Fibroblast of gingiva (primary cell): Measurements from ENCODE around the gene FAM118A.
"Not testable (repeated sequence)": the region's sequence is repeated elsewhere in the genome, so short reads cannot be mapped to it uniquely, and the experiment has no call there.

Source experiments
- DNase-seq: peaks from one replicate; pipeline ENCODE4 v3.0.0-alpha.2; 2011; ENCODE audit warnings: low read depth

FAM118A gene

DNA sequence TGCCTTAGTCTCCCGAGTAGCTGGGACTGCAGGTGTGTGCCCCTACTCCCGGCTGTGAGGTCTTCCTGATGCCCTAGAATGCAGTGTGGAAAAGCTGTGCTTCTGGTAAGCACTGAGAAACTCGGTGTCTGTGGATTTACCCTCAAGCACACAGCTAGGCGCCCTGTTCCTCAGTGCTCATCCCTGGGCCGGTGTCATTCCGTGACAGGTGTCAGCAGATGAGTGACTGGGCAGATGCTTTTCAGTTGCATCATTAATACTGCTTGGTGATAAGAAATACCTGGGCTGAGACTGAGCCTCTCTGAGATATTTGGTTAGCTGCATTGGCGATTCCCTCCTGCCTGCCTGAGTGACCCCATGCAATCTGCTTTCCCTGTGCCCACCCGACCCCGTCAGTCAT, 21.8 kb downstream of the FAM118A start:
- DNase-seq: no peak

DNA sequence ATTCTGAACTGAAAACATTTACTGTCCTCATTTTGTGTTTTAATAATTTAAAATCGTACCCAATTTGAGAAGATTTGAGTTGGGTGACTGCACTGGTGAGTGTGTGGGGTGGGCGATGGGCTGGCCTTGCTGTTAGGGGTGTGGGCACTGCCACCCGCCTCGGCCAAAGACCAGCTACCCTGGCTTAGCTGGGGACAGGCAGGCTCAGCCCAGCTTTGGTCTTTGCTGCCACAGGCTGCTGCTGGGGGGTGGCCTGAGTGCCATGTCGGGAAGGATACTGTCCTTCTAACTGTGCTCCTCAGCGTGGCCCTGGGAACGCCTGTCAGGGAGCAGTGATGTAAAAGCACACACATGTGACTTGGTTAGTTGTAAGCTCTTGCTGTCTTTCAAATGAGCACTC, 22.3 kb downstream of the FAM118A start:
- DNase-seq: no peak

- DNase-seq: no peak
Measured at GRCh38 chr22:45334068-45334467, 24.3 kb downstream of the FAM118A start.

GRCh38 chr22:45334528-45334927, 24.8 kb downstream of the FAM118A start:
- DNase-seq: no peak

DNA sequence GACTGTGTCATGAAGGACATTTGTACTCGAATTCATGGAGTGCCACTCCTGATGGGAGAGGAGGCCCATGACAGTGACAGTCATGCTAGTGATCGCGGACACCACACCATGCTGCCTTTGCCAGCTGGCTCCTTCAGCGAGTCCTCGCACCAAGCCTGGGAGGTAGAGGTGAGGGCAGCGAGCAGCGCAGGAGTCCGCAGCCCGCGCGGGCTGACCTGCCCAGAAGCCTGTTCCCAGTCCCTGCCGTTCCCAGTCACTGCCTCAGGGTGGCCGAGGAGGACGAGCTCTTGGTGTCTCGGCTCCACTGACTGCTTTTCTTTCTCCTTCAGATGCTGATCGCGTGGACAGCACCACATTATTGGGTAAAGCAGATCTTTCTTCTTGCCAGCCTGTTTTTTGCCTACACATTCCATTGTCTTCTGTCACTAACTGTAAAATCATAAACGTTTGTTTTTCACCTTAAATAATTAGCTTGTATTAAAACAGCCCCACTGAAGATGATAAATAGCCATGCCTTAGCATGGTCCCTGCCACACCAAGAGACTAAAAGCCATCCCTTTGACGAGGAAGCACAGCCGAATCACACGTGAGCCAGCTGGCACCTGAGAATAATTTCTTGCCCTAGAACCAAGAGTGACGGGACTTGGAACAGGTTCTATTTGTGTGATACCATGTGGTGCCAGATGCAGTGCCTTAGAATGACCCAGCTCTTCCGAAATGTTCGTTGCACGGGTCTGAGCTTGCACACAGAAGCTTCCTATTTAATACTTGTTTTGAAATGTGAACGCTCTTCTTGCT, 25.5 kb downstream of the FAM118A start:
- DNase-seq: peak; percentile 38

GRCh38 chr22:45335854-45336522, 26.3 kb downstream of the FAM118A start:
- no peak for DNase-seq

DNA sequence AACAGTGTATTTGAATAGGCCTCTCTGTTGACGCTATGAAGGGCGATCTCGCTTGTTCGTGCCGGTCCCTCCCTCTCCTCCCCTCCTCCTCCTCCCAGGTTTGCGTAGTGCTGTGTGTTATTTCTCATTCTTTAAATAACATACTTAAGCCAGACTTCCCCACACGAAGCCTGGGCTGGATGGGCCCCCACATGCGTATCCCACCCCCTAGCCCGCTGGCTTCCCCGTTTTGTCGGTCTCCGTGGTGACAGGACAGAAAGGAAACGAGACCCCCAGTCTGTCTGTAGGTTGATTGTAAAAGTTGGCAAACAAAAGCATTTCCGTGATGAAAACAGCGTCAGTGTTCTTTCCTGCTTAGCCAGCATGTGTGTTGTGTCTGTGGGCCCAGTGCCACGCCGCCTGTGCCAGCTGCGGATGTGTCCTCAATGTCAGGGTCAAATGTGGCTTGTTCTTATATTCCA, 27.3 kb downstream of the FAM118A start:
- DNase-seq: peak; percentile 48

- no peak for DNase-seq
Measured at GRCh38 chr22:45337536-45337935, 27.8 kb downstream of the FAM118A start.

GRCh38 chr22:45338795-45339194, 29.1 kb downstream of the FAM118A start:
- no peak for DNase-seq

GRCh38 chr22:45340323-45340722, 30.6 kb downstream of the FAM118A start:
- no peak for DNase-seq

DNA sequence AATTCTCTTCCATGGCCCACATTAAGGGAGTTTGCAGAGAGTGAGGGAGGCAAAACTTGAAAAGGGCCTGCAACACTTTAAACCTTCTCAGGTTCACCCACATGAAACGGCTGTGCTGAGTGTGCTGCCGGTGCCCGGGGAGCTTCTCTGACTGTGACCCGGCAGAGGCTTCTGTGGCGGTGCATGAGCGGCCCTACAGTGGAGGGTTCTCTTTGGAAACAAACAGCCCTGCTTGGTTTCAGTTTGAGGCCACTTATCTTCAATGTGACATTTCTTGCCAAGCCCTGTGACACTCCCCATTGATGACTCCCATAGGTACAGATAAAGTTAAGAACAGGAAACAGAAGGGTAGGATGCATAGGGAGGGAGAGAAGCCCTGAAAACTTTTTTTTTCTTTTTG, 31.8 kb downstream of the FAM118A start:
- no peak for DNase-seq

DNA sequence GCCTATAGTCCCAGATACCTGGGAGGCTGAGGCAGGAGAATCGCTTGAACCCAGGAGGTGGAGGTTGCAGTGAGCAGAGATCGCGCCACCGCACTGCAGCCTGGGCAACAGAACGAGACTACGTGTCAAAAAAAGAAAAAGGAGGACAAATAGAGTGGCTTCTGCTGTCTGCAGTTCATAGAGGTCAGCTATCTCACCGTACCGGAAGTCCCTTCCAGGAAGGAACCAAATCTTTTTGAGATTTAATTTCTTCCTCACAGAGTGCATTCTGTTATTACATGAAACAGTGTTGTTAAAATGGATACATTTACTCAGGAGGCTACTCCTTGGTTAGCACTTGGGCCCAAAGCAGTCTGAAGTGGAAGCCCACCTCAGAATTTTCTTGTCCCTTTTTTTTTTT, 33.4 kb downstream of the FAM118A start:
- DNase-seq: no peak

- no peak for DNase-seq
Measured at GRCh38 chr22:45344334-45344733, 34.6 kb downstream of the FAM118A start.

DNA sequence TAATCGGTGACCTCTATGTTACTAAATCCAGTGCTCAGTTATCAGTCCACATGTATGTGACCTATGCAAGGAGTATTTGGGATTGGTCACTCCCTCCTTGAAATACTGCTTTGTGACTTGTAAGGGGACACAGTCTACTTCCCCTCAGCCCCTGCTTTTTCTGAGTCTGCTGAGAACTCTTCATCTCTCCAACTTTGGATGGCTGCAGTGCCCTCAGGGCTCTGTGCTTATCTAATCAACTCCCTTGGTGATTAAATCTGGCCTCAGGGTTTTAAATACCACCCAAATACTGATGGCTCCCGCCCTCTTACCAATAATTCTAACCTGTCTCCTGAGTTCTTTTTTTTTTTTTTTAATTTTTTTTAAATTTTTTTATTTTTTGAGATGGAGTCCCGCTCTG, 40.2 kb downstream of the FAM118A start:
- no peak for DNase-seq

DNA sequence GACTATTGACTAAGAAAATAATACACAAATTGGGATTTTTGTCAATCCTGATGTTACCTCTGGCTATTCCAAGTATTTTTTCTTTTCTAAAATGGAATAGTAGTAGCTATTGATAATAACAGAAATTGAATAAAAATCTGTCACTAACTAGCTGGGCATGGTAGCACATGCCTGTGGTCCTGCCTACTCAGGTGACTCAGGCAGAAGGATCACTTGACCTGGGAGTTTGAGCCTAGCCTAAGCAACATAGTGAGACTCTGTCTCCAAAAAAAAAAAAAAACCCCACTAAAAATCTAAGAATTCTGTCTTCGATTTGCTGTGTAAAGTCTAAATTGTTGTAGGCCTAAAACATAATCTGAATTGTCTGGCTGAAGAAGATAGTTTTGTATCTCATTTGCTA, 42.2 kb downstream of the FAM118A start:
- no peak for DNase-seq

DNA sequence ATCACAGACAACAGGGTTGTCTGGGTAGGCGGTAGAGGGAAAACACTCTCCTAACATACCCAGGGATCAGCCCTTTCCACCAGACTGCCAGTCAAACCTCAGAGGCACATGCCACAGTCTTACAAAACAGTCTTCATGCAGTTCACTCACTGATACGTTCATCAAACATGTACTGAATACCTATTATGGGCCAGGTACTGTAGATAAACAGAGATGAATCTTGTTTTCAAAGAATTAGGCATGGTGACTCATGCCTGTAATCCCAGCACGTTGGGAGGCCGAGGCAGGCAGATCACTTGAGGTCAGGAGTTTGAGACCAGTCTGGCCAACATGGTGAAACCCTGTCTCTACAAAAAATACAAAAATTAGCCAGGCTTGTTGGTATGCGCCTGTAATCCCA, 43.0 kb downstream of the FAM118A start:
- not testable (repeated sequence) for DNase-seq

GRCh38 chr22:45353786-45354185, 44.1 kb downstream of the FAM118A start:
- no peak for DNase-seq

GRCh38 chr22:45357490-45357889, 47.8 kb downstream of the FAM118A start:
- DNase-seq: no peak

DNA sequence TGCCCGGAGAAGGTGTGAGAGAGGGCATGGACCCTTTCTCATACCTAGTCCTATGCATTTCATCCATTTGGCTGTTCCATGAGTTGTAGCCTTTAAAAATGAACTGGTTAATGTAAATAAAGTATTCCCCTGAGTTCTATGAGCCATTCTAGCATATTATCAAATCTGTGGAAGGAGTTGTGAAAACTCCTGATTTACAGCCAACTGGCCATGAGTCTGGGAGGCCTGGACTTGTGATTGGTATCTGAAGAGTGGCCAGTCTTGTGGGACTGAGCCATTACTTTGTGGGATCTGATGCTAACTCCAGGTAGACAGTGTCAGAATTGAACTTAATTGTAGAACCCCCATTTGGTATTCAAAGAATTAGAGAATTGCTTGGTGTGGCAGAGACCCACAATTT, 48.4 kb downstream of the FAM118A start:
- DNase-seq: peak; percentile 73

GRCh38 chr22:45359627-45360026, 49.9 kb downstream of the FAM118A start:
- no peak for DNase-seq

DNA sequence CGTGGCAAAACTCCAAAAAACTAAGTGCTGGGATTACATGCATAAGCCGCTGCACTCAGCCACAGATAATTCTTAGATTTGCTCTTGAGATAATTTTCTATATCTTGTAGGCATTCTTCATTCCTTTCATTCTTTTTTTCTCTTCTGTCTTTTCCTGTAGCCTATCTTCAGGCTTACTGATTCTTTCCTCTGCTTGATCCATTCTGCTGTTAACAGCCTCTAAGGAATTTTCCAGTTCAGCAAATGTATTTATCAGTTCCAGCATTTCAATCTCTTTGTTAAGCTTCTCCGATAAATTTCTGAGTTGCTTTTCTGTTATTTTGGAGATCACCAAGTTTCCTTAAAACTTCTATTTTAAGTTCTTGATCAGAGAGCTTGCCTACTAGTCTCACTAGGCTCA, 57.0 kb downstream of the FAM118A start:
- no peak for DNase-seq

- not testable (repeated sequence) for DNase-seq
Measured at GRCh38 chr22:45373592-45373991, 63.9 kb downstream of the FAM118A start.

GRCh38 chr22:45376009-45376408, 66.3 kb downstream of the FAM118A start:
- no peak for DNase-seq

GRCh38 chr22:45376703-45377102, 67.0 kb downstream of the FAM118A start:
- peak; percentile 63 for DNase-seq
